HG03432 (cell line): Measurements from ENCODE around the gene LENG8.
"Not testable (repeated sequence)": the region's sequence is repeated elsewhere in the genome, so short reads cannot be mapped to it uniquely, and the experiment has no call there.

Experiments
- ATAC-seq: cut with Tn5 transposase; IDR thresholded peaks from one replicate; pipeline ENCODE4 v1.9.1; 2021; ENCODE audit warnings: mild to moderate bottlenecking, moderate library complexity; ENCODE audit not compliant: unreplicated experiment

Gene LENG8

DNA sequence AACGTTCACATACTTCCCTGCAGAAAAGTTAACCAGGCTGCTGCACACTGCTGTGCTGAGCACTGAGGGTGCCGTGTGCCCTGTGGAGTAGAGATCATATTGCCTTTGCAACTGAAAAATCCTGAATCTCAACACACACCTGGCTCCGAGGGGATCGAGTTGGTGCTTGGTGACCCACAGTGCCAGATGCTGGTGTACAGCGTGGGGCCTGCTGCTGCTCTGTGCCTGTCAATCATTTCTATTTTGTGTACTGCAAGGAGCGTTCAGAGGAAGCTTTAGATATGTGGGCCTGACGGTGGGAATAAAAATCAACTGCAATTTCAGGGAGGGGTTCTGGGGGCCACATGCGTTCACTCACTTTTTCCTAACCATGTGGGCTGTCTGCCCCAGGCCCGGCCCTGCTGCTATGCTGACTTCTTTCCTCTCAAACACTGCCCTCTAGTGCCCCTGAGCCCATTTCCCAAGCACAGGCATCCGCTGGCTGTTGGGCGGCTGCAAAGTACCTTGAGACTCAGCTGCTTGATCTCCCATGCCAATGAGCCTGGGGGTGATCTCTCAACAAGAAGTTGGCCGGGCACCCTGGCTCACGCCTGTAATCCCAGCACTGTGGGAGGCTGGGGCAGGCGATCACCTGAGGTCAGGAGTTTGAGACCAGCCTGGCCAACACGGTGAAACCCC, 9.7 kb upstream of the LENG8 start:
- ATAC-seq, result no peak

DNA sequence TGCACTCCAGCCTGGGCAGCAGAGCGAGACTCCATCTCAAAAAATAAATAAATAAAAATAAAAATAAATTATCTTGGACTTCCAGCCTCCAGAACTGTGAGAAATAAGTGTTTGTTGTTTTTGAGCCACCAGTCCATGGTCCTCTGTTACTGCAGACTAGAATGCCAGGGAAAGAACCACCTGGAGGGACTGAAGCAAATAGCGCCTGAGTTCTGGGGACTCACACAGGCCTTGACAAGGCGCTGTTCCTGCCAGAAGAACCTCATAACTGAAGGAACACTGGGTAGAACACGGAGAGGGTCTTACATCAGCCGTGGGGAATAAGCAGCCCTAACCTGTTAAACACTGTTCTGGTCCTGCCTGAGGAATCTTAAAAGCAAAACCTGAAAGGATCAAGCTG, 8.4 kb upstream of the LENG8 start:
- no peak for ATAC-seq

DNA sequence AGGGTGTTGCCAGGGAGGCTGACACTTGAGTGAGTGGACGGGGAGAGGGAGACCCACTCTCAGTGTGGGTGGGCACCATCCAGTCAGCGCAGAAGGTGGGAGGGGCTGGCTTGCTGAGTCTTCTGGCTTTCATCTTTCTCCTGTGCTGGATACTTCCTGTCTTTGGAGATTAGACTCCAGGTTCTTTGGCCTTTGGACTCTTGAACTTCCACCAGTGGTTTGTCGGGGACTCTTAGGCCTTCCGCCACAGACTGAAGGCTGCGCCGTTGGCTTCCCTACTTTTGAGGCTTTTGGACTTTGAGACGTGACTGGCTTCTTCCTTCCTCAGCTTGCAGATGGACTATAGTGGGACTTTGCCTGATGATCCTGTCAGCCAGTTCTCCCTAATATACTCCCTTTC, 4.3 kb upstream of the LENG8 start:
- ATAC-seq, result no peak

DNA sequence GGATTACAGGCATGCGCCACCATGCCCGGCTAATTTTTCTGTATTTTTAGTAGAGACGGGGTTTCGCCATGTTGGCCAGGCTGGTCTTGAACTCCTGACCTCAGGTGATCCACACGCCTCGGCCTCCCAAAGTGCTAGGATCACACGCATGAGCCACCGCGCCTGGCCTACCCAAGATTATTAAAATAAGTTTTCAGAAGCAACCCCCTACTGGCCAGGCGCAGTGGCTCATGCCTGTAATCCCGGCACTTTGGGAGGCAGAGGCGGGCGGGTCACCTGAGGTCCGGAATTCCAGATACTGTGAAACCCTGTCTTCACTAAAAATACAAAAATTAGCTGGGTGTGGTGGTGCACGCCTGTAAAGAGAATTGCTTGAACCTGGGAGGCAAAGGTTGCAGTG, 2.6 kb upstream of the LENG8 start:
- not testable (repeated sequence) for ATAC-seq

DNA sequence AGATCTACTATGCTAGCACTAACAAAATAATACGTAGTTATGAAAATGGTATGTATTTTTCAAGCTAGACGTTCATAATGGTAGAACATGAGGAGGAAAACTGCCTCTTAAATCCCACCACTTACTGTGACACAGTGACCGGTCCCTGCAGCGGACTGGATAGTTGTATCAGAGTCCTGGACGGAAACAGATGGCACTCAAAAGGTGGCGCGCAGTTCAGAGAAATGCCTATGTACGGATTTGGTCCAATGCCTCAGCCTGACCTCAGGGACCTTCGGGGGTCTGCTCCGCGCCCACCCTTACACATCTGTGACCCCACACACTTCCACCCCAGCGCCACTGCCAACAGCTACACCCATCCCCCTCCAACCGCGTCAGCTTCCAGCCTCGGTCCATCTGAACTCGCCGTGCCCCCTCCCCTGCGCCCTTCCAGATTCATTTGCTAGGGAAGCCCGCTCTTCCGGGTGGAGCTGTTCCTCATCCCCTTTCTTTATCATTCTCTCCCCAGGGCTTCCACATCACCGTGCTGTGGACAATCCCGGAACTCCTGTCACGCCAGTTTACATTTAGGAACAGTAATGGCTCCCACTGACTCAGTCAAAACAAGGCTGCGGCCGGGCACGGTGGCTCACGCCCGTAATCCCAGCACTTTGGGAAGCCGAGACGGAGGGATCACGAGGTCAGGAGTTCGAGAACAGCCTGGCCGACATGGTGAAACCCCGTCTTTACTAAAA, 792 bp upstream of the LENG8 start:
- ATAC-seq, result peak; percentile 12

DNA sequence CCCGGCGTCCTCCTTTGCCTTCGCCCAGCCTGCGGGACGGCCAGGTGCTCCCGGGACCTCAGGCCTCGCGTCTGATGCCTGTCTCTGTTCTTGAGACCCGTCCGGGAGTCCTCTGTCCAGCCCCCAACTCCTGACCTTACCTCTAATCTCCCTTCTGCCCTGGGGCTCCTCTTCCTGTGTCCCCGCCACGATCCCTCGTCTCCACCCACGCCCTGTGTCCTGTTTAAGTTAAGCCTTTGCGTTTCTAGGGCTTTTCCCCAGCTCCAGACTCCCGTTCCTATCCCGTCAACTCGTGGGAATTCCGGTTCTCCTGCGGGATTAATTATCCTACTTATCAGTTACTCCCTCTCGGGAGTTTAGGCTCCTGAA, 686 bp downstream of the LENG8 start:
- peak; percentile 14 for ATAC-seq

DNA sequence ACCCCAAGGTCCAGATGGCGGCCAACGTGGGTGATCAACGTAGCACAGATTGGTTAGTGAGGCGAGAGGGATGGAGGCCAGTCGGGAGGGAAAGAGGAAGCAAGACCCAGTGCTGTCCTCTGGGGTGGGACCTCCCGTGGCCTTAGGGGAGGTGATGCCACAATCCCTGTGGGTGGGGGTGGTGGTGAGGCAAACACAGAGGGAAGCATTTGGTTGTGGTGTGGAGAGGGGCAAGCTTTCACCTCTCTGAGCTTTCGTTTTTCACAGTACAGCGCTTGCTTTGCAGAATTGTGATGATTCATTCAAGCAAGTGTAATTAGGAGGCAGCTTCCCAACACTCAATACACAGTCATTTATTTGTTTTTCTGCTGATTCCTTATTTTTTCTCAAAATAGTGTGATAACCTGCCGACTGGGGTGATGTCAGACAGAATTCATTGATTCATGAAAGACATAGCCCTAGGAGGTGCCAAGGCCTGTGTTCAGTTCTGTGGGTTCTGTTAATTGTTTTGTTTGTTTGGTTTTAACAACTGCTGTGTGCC, 2.4 kb downstream of the LENG8 start:
- ATAC-seq, result no peak

DNA sequence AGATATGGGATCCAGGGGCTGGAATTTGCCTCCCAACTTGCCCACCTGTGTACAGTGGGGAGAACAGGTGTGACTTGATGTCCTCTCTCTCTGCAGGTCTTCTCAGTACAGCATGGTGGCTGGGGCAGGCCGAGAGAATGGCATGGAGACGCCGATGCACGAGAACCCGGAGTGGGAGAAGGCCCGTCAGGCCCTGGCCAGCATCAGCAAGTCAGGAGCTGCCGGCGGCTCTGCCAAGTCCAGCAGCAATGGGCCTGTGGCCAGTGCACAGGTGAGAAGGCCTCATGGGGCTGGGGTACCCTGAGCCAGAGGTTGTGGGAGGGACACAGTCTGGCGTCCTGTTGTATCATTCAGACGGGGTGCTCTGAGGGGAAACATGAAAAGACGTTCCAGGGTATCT, 3.0 kb downstream of the LENG8 start:
- no peak for ATAC-seq

DNA sequence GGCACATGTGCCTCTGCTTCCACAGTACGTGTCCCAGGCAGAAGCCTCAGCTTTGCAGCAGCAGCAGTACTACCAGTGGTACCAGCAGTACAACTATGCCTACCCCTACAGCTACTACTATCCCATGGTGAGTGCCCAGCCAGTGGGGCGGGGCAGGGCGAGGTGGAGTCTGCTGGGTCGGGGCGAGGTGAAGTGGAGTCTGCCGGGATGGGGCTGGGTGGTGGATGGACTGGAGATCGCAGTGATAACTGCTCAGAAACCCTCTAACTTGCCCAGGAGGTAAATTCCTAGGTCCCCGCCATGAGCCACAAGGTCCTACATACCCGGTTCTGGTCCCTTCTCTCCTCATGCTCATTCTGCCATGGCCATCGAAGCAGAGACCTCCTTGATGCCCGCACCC, 3.6 kb downstream of the LENG8 start:
- no peak for ATAC-seq

DNA sequence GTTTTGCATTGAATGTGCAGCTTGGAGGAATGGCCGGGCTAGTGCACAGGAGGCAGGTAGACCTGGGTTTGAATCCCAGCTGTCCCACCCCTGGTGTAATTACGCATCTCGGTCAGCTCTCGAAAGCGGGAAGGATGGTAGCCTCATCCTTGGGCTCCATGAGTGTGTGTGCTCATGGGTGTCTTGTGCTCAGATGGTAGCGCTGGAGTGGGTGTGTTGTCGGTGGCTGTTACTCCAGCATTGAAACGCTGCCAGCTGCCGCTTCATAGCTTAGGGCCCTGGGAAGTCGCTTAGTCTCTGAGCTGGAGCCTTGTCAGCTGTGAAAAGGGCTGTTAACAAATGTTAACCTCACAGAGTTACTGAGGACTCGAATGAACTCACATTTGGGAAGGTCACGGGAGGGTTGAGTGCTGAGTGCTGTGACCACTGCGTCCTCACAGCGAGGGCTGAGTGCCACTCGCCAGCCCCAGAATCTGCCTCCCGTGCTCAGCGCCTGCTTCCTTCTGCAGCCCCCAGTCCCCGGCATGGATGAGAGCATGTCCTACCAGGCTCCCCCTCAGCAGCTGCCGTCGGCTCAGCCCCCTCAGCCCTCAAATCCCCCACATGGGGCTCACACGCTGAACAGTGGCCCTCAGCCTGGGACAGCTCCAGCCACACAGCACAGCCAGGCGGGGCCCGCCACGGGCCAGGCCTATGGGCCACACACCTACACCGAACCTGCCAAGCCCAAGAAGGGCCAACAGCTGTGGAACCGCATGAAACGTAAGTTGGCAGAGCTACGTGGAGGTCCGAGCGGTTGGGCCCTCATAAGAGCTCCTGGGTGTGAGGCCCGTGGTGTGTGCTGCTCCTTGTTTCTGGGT, 5.2 kb downstream of the LENG8 start:
- no peak for ATAC-seq

DNA sequence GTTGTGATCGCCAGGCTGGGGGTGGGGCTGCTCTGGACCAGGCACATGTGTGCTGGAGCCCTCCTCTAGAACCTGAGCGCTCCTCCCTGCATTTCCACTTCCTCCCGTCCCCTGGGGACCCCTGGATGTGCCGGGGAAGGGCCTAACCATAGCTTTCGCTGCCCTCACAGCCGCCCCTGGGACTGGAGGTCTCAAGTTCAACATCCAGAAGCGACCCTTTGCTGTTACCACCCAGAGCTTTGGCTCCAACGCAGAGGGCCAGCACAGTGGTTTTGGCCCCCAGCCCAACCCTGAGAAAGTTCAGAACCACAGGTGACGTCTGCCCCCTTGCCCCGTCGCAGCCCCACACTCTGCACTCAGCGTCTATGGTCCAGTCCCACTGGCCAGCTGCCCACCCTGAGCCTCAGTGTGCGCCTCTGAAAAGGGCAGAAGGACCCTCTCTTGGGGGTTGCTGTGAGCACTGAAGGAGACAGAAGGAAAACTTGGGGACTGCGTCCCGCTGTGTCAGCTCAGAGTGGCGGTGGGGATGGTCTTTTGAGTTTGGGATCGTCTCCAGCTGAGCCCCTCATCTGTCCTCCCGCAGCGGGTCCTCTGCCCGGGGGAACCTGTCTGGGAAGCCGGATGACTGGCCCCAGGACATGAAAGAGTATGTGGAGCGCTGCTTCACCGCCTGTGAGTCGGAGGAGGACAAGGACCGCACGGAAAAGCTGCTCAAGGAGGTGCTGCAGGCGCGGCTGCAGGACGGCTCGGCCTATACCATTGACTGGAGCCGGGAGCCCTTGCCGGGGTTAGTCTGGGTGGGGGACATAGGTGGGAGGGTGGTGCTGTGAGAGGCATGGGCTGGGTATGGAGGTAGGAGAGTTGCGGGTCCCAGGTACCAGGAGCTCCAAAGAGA, 6.0 kb downstream of the LENG8 start:
- ATAC-seq, result no peak

DNA sequence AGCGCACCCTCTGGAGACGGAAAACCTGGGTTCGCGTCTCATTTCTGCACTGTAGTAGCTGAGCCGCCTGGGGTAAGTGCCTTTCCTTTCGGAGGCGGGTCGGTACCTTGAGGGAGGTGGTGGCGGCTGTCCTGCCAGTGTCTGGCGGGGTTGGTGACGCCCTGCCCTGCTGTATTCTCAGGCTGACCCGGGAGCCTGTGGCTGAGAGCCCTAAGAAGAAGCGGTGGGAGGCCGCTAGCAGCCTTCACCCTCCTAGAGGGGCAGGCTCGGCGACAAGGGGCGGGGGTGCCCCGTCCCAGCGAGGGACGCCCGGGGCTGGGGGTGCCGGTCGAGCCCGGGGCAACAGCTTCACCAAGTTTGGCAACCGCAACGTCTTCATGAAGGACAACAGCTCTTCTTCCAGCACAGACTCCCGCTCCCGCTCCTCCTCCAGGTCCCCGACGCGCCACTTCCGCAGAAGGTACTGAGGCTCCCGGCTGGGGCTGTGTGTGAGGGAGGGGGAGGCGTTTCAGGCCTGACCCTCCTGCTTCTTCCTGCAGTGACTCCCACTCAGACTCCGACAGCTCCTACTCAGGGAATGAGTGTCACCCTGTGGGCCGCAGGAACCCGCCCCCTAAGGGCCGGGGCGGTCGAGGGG, 6.9 kb downstream of the LENG8 start:
- no peak for ATAC-seq

DNA sequence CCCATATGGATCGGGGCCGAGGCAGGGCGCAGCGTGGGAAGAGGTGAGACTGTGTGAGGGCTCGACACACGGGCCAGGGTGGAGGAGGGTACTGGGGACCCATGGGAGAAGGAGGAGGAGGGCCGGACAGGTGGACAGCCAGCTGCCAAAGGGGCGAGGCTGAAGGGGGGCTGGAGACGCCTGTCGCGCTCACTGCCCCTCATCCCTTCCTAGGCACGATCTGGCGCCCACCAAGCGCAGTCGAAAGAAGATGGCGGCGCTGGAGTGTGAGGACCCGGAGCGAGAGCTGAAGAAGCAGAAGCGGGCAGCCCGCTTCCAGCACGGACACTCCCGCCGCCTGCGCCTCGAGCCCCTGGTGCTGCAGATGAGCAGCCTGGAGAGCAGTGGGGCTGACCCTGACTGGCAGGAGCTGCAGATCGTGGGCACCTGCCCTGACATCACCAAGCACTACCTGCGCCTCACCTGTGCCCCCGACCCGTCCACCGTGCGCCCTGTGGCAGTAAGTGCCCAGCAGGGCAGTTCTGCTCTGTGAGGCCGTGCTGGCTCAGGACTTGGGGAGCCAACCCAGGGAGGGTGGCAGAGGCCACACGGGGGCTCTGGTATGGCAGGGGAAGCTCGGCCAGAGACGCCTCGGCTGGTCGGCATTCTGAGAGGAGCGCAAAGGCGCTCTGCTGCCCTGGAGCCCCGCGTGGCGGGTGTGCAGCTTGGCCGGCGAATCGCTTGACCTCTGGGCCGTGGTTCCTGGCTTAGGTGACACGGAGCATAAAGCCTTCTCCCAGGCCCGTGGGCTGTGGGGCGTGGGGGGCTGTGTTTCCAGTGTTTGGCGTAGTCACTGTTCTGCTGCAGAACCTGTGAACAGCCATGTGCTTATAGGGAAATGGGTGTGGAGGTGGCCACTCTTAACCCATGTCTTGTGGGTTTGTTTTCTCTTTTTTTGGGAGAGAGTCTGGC, 7.7 kb downstream of the LENG8 start:
- no peak for ATAC-seq

DNA sequence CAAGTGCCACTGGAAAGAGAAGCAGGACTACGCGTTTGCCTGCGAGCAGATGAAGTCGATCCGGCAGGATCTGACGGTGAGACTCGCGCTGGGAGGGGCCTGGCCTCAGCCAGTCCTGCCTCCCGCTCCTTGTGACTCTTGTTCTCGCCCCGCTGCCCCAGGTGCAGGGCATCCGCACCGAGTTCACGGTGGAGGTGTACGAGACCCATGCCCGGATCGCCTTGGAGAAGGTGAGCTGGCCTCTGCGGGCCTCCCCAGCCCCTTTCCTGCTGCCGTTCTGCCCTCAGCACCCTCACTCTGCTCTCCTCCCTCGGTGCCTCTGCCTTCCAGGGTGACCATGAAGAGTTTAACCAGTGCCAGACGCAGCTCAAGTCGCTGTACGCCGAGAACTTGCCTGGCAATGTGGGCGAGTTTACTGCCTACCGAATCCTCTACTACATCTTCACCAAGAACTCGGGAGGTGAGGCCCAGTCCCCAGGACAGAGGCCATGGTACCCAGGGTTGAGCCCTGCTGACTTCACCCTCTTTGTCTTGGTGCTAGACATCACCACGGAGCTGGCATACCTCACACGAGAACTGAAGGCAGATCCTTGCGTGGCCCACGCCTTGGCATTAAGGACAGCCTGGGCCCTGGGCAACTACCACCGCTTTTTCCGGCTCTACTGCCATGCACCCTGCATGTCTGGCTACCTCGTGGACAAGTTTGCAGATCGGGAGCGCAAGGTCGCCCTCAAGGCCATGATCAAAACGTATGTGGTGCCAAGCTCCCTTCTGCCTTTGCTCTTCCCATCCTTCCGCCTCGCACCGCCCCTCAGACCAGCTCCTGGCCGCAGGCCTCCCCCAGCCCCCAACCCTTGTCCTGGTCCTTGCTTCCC, 9.0 kb downstream of the LENG8 start:
- ATAC-seq, result no peak

DNA sequence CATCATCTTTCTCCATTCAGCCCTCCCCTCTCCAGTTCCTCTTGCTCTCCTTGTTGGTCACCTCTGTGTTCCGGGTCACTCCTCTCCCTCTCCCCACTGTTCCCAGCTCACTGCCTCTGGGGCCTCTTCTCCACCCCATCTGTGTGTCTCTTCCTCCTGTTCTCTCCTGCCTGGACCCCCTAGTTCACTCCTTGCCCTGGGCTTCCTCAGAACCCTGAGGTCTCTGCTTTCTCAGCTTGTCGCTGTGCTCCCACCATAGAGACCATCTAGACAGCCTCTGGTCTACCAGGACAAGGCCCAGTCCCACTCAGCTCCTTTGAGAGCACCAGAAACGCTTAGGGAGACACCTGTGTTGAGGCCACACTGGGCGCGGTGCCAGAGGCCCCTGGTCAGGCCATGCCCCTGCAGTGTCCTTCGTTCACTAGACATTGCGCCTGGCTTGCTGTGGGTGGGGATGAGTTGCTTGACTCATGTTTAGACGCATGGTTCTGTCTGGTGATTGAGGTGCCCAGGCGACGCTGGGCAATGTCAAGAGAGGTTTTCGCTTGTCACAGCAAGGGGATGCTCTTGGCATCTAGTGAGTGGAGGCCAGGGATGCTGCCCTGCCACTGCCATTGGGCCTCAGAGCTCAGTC, 9.8 kb downstream of the LENG8 start:
- no peak for ATAC-seq

DNA sequence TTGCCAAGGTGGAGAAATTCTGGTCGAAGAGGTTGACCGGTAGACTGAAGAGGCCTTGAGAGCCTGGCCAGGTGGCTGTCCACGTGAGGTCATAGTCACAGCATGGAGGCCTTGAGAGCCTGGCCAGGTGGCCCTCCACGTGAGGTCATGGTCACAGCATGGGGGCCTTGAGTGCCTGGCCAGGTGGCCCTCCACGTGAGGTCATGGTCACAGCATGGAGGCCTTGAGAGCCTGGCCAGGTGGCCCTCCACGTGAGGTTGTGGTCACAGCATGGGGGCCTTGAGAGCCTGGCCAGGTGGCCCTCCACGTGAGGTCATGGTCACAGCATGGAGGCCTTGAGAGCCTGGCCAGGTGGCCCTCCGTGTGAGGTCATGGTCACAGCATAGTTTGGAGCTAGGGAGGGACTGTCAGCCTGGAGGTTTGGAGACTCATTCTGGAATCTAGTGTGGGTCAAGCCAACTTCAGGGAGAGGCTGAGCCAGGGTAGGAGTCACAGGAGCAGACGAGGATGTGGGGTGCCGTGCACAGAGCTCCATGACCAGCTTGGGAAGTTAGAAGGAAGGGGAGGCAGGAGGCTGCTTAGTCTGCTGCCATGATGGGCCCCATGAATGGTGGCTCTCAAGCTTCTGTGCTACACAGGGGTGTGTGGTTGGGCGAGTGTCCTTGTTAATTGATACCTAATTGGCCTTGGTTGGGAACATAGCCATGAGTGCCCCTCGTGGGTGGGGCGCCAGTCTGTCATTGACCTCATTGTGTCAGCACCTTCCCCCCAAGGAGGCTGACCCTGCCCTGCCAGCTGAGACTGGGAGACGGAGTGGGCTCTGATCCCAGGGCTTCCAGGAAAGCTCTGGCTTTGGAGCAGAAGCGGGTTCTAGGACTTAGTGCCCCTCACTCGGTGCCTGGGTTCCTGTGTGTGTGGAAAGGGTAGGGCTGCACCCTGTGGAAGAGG, 10.6 kb downstream of the LENG8 start:
- no peak for ATAC-seq
